H1 (cell line): Measurements from ENCODE around the gene SRSF7. TPM values are rescaled to one million over a fixed set of nuclear protein-coding genes. Genes with fewer than 3 reads are reported as not detected.

Source experiments
- CTCF ChIA-PET: fragments of 300-600 bp; sonication (Branson Sonifier 250); formaldehyde crosslinking; loops from one replicate; lab custom pipeline; 2021; ENCODE audit not compliant: partially characterized antibody; lab: Charles Lee
- POLR2A ChIA-PET: fragments of 300-600 bp; sonication (Branson Sonifier 250); formaldehyde crosslinking; loops from one replicate; lab custom pipeline; 2021; ENCODE audit warnings: inconsistent platforms; ENCODE audit not compliant: partially characterized antibody; lab: Charles Lee
- DNase-seq, 2 experiments: peaks; one replicate each; pipeline versions ENCODE4 v3.0.0 to v3.0.0-alpha.2; 2010 to 2022; ENCODE audit warnings: low spot score in 2 of 2, low read depth in 1 of 2, mixed read lengths in 1 of 2
- FAIRE-seq: peaks from 2 replicates; lab custom pipeline; 2011; peaks lifted over from hg19 to GRCh38; lab: Jason Lieb, UNC
- H2AFZ ChIP-seq: 2 replicates; pipeline ENCODE4 v1.8.1; 2012; ENCODE audit warnings: low read length, inconsistent platforms
- H2AK5ac ChIP-seq: 2 replicates; pipeline ENCODE4 v1.6.1; 2013; ENCODE audit warnings: low read depth, low read length
- H2BK120ac ChIP-seq: replicated peaks from 2 replicates; pipeline ENCODE3; 2013; ENCODE audit warnings: low read depth, low read length, inconsistent platforms
- H2BK12ac ChIP-seq: 2 replicates; pipeline ENCODE4 v1.6.1; 2013; ENCODE audit warnings: low read depth, low read length
- H2BK15ac ChIP-seq: 2 replicates; pipeline ENCODE4 v1.6.1; 2013; ENCODE audit warnings: low read length
- H2BK20ac ChIP-seq: 2 replicates; pipeline ENCODE4 v1.6.1; 2013; ENCODE audit warnings: low read length
- H2BK5ac ChIP-seq: 2 replicates; pipeline ENCODE4 v1.6.1; 2013; ENCODE audit warnings: low read depth, low read length
- H3K14ac ChIP-seq: 2 replicates; pipeline ENCODE4 v1.6.1; 2013; ENCODE audit warnings: inconsistent platforms; ENCODE audit not compliant: insufficient read length
- H3K18ac ChIP-seq: 2 replicates; pipeline ENCODE4 v1.6.1; 2013; ENCODE audit warnings: low read length; ENCODE audit errors: extremely low read depth
- H3K23ac ChIP-seq: 2 replicates; pipeline ENCODE4 v1.6.1; 2013; ENCODE audit warnings: inconsistent platforms; ENCODE audit not compliant: insufficient read length
- H3K23me2 ChIP-seq: 2 replicates; pipeline ENCODE4 v1.6.1; 2013; ENCODE audit warnings: low read depth, low read length
- H3K27ac ChIP-seq: 2 replicates; pipeline ENCODE4 v1.6.1; 2011; ENCODE audit warnings: low read depth, low read length, inconsistent platforms
- H3K27me3 ChIP-seq, 4 experiments: replicated peaks in 1 of 4; 1 replicate in 1 of 4; 2 replicates in 3 of 4; pipeline versions ENCODE4 v1.6.1 to v1.8.1; 2011 to 2013; ENCODE audit warnings: low read length in 3 of 4, mild to moderate bottlenecking in 3 of 4, inconsistent platforms in 2 of 4, mixed read lengths in 2 of 4, moderate library complexity in 1 of 4; ENCODE audit not compliant: control insufficient read depth in 3 of 4, insufficient read depth in 3 of 4; ENCODE audit errors: extremely low read depth in 1 of 4
- H3K36me3 ChIP-seq, 4 experiments: 2 replicates each; pipeline versions ENCODE4 v1.6.1 to v1.8.1; 2011 to 2013; ENCODE audit warnings: mild to moderate bottlenecking in 4 of 4, low read length in 3 of 4, moderate library complexity in 2 of 4, control low read depth in 1 of 4, inconsistent platforms in 1 of 4; ENCODE audit not compliant: insufficient read depth in 4 of 4, control insufficient read depth in 2 of 4
- H3K4ac ChIP-seq: replicated peaks from 2 replicates; pipeline ENCODE3; 2013; ENCODE audit warnings: low read length, low read depth, mixed read lengths, inconsistent platforms; ENCODE audit not compliant: insufficient read length
- H3K4me1 ChIP-seq, 4 experiments: replicated peaks in 1 of 4; 1 replicate in 1 of 4; 2 replicates in 3 of 4; pipeline versions ENCODE4 v1.6.1 to v1.8.1; 2011 to 2013; ENCODE audit warnings: low read length in 3 of 4, inconsistent platforms in 2 of 4, mixed read lengths in 1 of 4; ENCODE audit not compliant: insufficient read depth in 4 of 4, control insufficient read depth in 3 of 4
- H3K4me2 ChIP-seq, 2 experiments: 2 replicates each; pipeline versions ENCODE4 v1.6.1 to v1.8.1; 2011 to 2013; ENCODE audit warnings: low read depth in 2 of 2, low read length in 2 of 2, control low read depth in 1 of 2, inconsistent platforms in 1 of 2, mild to moderate bottlenecking in 1 of 2; ENCODE audit not compliant: insufficient read depth in 1 of 2
- H3K4me3 ChIP-seq, 4 experiments: fragments of 200-600, 300-600 bp in 1 of 4; sonication (generic), shearing (Covaris generic), sonication (Bioruptor Twin) in 1 of 4; 2 replicates each; pipeline versions ENCODE4 v1.5.1 to v1.8.1; 2011 to 2016; ENCODE audit warnings: low read length in 4 of 4, low read depth in 3 of 4, control low read depth in 2 of 4, inconsistent platforms in 2 of 4, mild to moderate bottlenecking in 2 of 4, mixed read lengths in 1 of 4, moderate library complexity in 1 of 4; ENCODE audit not compliant: insufficient read depth in 2 of 4; ENCODE audit errors: extremely low read depth in 1 of 4
- H3K56ac ChIP-seq: replicated peaks from 2 replicates; pipeline ENCODE3; 2013; ENCODE audit warnings: low read depth, mild to moderate bottlenecking, mixed read lengths, low read length, inconsistent platforms; ENCODE audit not compliant: insufficient read length
- H3K79me1 ChIP-seq: 2 replicates; pipeline ENCODE4 v1.6.1; 2013; ENCODE audit warnings: low read depth, low read length, control low read depth
- H3K79me2 ChIP-seq, 2 experiments: 2 replicates each; pipeline versions ENCODE4 v1.6.1 to v1.8.1; 2012 to 2013; ENCODE audit warnings: low read length in 2 of 2, mild to moderate bottlenecking in 2 of 2, inconsistent platforms in 1 of 2; ENCODE audit not compliant: insufficient read depth in 2 of 2, control insufficient read depth in 1 of 2
- H3K9ac ChIP-seq, 4 experiments: replicated peaks in 1 of 4; 1 replicate in 1 of 4; 2 replicates in 3 of 4; pipeline versions ENCODE4 v1.6.1 to v1.8.1; 2011 to 2013; ENCODE audit warnings: low read depth in 3 of 4, low read length in 3 of 4, control low read depth in 2 of 4, mild to moderate bottlenecking in 2 of 4, moderate library complexity in 2 of 4, inconsistent platforms in 1 of 4; ENCODE audit errors: extremely low read depth in 1 of 4
- H3K9me3 ChIP-seq, 2 experiments: 2 replicates each; pipeline versions ENCODE4 v1.6.1 to v1.8.1; 2012 to 2013; ENCODE audit warnings: mild to moderate bottlenecking in 2 of 2, moderate library complexity in 2 of 2, control low read depth in 1 of 2, inconsistent platforms in 1 of 2, low read depth in 1 of 2, low read length in 1 of 2, mixed read lengths in 1 of 2; ENCODE audit not compliant: insufficient read depth in 2 of 2
- H4K20me1 ChIP-seq, 2 experiments: replicated peaks in 1 of 2; 2 replicates each; pipeline versions ENCODE3 to v1.8.1; 2011 to 2013; ENCODE audit warnings: inconsistent platforms in 2 of 2, low read length in 2 of 2, mild to moderate bottlenecking in 1 of 2; ENCODE audit not compliant: insufficient read depth in 2 of 2, control insufficient read depth in 1 of 2
- H4K5ac ChIP-seq: 2 replicates; pipeline ENCODE4 v1.6.1; 2013; ENCODE audit warnings: low read length, low read depth, mixed read lengths, inconsistent platforms; ENCODE audit not compliant: insufficient read length
- H4K8ac ChIP-seq: 2 replicates; pipeline ENCODE4 v1.8.0; 2013; ENCODE audit warnings: mild to moderate bottlenecking, moderate library complexity, low read length, inconsistent platforms; ENCODE audit not compliant: insufficient read depth; ENCODE audit errors: extremely low read depth
- H4K91ac ChIP-seq: replicated peaks from 2 replicates; pipeline ENCODE3; 2013; ENCODE audit warnings: low read length, mixed read lengths, inconsistent platforms; ENCODE audit not compliant: insufficient read length
- BACH1 ChIP-seq: IDR thresholded peaks from 2 replicates; pipeline ENCODE4 v1.6.1; 2012; ENCODE audit warnings: low read length, improper control_type of control experiment
- JUND ChIP-seq: IDR thresholded peaks from 2 replicates; pipeline ENCODE4 v1.6.1; 2011; ENCODE audit warnings: mild to moderate bottlenecking, improper control_type of control experiment, low read length
- POLR2A ChIP-seq, 2 experiments: IDR thresholded peaks; 1 replicate in 1 of 2; 2 replicates in 1 of 2; pipeline ENCODE4 v1.6.1; 2011; ENCODE audit warnings: low read depth in 2 of 2, low read length in 2 of 2, mild to moderate bottlenecking in 2 of 2; ENCODE audit errors: control extremely low read depth in 1 of 2
- POLR2AphosphoS5 ChIP-seq: IDR thresholded peaks from 2 replicates; pipeline ENCODE4 v1.6.1; 2011; ENCODE audit warnings: low read depth, low read length
- RAD21 ChIP-seq, 2 experiments: IDR thresholded peaks in 1 of 2; conservative IDR thresholded peaks in 1 of 2; 2 replicates each; pipeline ENCODE4 v1.6.1; 2011; ENCODE audit warnings: low read depth in 2 of 2, low read length in 2 of 2, improper control_type of control experiment in 1 of 2, inconsistent platforms in 1 of 2, mild to moderate bottlenecking in 1 of 2, moderate library complexity in 1 of 2
- RBBP5 ChIP-seq: IDR thresholded peaks from 2 replicates; pipeline ENCODE4 v1.7.1; 2012; ENCODE audit warnings: low read depth, mild to moderate bottlenecking, inconsistent platforms, low read length, moderate library complexity, borderline replicate concordance
- RNF2 ChIP-seq: fragments of 200-900, 300-1000 bp; sonication (generic); IDR thresholded peaks from 2 replicates; pipeline ENCODE4 v1.7.1; 2016; ENCODE audit warnings: borderline replicate concordance, low read depth, mild to moderate bottlenecking, antibody characterized with exemption, low read length; ENCODE audit not compliant: poor library complexity, severe bottlenecking; ENCODE audit errors: missing control alignments
- SIN3A ChIP-seq, 2 experiments: IDR thresholded peaks in 1 of 2; conservative IDR thresholded peaks in 1 of 2; 2 replicates each; pipeline ENCODE4 v1.6.1; 2011 to 2012; ENCODE audit warnings: low read length in 2 of 2, improper control_type of control experiment in 1 of 2, low read depth in 1 of 2, mild to moderate bottlenecking in 1 of 2
- SIX5 ChIP-seq: IDR thresholded peaks from 2 replicates; pipeline ENCODE4 v1.6.1; 2011; ENCODE audit warnings: mild to moderate bottlenecking, low read depth, low read length
- SP1 ChIP-seq: IDR thresholded peaks from 2 replicates; pipeline ENCODE4 v1.6.1; 2011; ENCODE audit warnings: low read depth, low read length
- SP2 ChIP-seq: IDR thresholded peaks from 2 replicates; pipeline ENCODE4 v1.6.1; 2012; ENCODE audit warnings: mild to moderate bottlenecking, low read length, inconsistent platforms
- SRF ChIP-seq: IDR thresholded peaks from 2 replicates; pipeline ENCODE4 v1.6.1; 2011; ENCODE audit warnings: mild to moderate bottlenecking, low read depth, low read length, moderate library complexity
- WGBS, 2 experiments: shearing (Covaris generic) in 1 of 2; methylation state at CpG; one replicate each; pipeline versions ENCODE4 v1.1.6 to v1.1.7; 2013 to 2015; ENCODE audit warnings: low lambda C conversion rate in 2 of 2, mixed read lengths in 2 of 2, inconsistent platforms in 1 of 2, low coverage in 1 of 2, missing lambda C conversion rate in 1 of 2; ENCODE audit not compliant: insufficient replicate concordance in 2 of 2, insufficient coverage in 1 of 2, insufficient read length in 1 of 2; ENCODE audit errors: extremely low coverage in 1 of 2, missing lambda C conversion rate in 1 of 2; 5-methylcytosine and 5-hydroxymethylcytosine counted together
- polyA plus RNA-seq, 7 experiments: library from polyadenylated mRNA; depleted of rRNA in 3 of 7; stranded (reverse) in 5 of 7; unstranded in 2 of 7; fragments of >200 nt in 5 of 7; fragments of 200-250 nt in 2 of 7; gene quantifications; 1 replicate in 5 of 7; 2 replicates in 1 of 7; 4 replicates in 1 of 7; pipeline versions ENCODE4 v1.2.1 to v1.2.3, GENCODE V29; 2011 to 2013; ENCODE audit warnings: missing spikeins in 2 of 7, mixed read lengths in 2 of 7
- total RNA-seq: library from RNA; stranded (reverse); fragmentation: NEBNext Ultra II Directional; extraction: Animal tissue kit (Norgen Biotek cat#: 25700); gene quantifications from 2 replicates; pipeline ENCODE4 v1.2.1, GENCODE V29; 2021
- TF ChIP-seq, protein P1 (sequence below): IDR thresholded peaks from 2 replicates; pipeline ENCODE4 v1.6.1; 2012; ENCODE audit warnings: low read length, inconsistent platforms

Gene SRSF7
- total and polyA plus RNA-seq, 2 of the 8 experiments (the other 6 are each of a cell fraction or from before 2014, with no cell fraction given), result 370 to 415 TPM

GRCh38 chr2:38765149-38765548, 14.0 kb upstream of the SRSF7 start:
- no peak overlapping the region for H4K91ac ChIP-seq
- H3K27ac ChIP-seq, result no peak overlapping the region
- no peaks in the 10 kb centered on the region for H3K4me1 ChIP-seq
- no peak overlapping the region for H2BK15ac ChIP-seq
- H3K9me3 ChIP-seq, result no peaks in the 10 kb centered on the region
- no peak overlapping the region for H3K18ac ChIP-seq
- DNase-seq, result no peak
- no peaks in the 10 kb centered on the region for H4K20me1 ChIP-seq
- no peak overlapping the region for H4K8ac ChIP-seq
- H3K4ac ChIP-seq, result no peak overlapping the region
- H2BK12ac ChIP-seq, result no peak overlapping the region
- ChIA-PET POLR2A (interaction anchor here (9.4 kb wide), 1 partner anchor 18 kb away, joined by 153 read pairs; the partner anchor contains the start of gene SRSF7), CTCF (no interaction called here)
- H2AK5ac ChIP-seq, result no peak overlapping the region
- H3K4me2 ChIP-seq, result no peak overlapping the region
- H3K14ac ChIP-seq, result no peak overlapping the region
- H2BK20ac ChIP-seq, result no peak overlapping the region
- no peak overlapping the region for H3K9ac ChIP-seq
- no peak overlapping the region for H2BK5ac ChIP-seq
- no peaks in the 10 kb centered on the region for H3K36me3 ChIP-seq
- no peak overlapping the region for H2BK120ac ChIP-seq
- H3K79me2 ChIP-seq, result no peaks in the 10 kb centered on the region
- FAIRE-seq, result no peak
- WGBS, 2 experiments, result 87% methylated on average over 4 of the region's 4 CpGs; no CpG with 5 or more reads in 1 of the 2 experiments
- no peaks in the 10 kb centered on the region for H3K23me2 ChIP-seq
- no peak overlapping the region for H3K56ac ChIP-seq
- H2AFZ ChIP-seq, result no peak overlapping the region
- H3K4me3 ChIP-seq, result no peak overlapping the region
- H3K23ac ChIP-seq, result no peak overlapping the region
- no peaks in the 10 kb centered on the region for H3K27me3 ChIP-seq
- H4K5ac ChIP-seq, result no peak overlapping the region
- no peaks in the 10 kb centered on the region for H3K79me1 ChIP-seq
- TF ChIP-seq SRF (no peak), JUND (no peak), BACH1 (no peak), RBBP5 (no peak), POLR2A (IDR thresholded peaks at IDR 0.05; ENCODE audit: control extremely low read depth in 1 of 2, low read depth in 2 of 2, low read length in 2 of 2) (no peak), SIX5 (no peak), RAD21 (IDR thresholded peaks at IDR 0.05 in 1 of 2, conservative IDR thresholded peaks at IDR 0.05 in 1 of 2; ENCODE audit: low read depth in 2 of 2, low read length in 2 of 2) (no peak), POLR2AphosphoS5 (no peak), SP1 (no peak), SIN3A (conservative IDR thresholded peaks at IDR 0.05 in 1 of 2, IDR thresholded peaks at IDR 0.05 in 1 of 2; ENCODE audit: low read depth in 1 of 2, low read length in 2 of 2) (no peak), SP2 (no peak), RNF2 (no peak)
- TF ChIP-seq, protein P1, sequence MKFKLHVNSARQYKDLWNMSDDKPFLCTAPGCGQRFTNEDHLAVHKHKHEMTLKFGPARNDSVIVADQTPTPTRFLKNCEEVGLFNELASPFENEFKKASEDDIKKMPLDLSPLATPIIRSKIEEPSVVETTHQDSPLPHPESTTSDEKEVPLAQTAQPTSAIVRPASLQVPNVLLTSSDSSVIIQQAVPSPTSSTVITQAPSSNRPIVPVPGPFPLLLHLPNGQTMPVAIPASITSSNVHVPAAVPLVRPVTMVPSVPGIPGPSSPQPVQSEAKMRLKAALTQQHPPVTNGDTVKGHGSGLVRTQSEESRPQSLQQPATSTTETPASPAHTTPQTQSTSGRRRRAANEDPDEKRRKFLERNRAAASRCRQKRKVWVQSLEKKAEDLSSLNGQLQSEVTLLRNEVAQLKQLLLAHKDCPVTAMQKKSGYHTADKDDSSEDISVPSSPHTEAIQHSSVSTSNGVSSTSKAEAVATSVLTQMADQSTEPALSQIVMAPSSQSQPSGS, result no peak
